ENCODE data around the gene TFDP2.
"Not testable (repeated sequence)": the region's sequence is repeated elsewhere in the genome, so short reads cannot be mapped to it uniquely, and the experiment has no call there.

TFDP2 gene

GRCh38 chr3:142013326-142013980 is 135.9 kb downstream of the TFDP2 start:
- no peak for DNase-seq

GRCh38 chr3:142009029-142009428 is 140.3 kb downstream of the TFDP2 start:
- no peak for DNase-seq

GRCh38 chr3:142007710-142008399 is 141.5 kb downstream of the TFDP2 start:
- DNase-seq, result no peak

- DNase-seq, result not testable (repeated sequence)
Observed at GRCh38 chr3:142004957-142005356, 144.4 kb downstream of the TFDP2 start.

GRCh38 chr3:142004025-142004424 is 145.3 kb downstream of the TFDP2 start:
- DNase-seq, result no peak

GRCh38 chr3:142003291-142003690 is 146.1 kb downstream of the TFDP2 start:
- no peak for DNase-seq

- no peak for DNase-seq
Observed at GRCh38 chr3:142000325-142000870, 148.9 kb downstream of the TFDP2 start.

GRCh38 chr3:141998669-141999290 is 150.6 kb downstream of the TFDP2 start:
- no peak for DNase-seq

GRCh38 chr3:141996437-141996836 is 152.9 kb downstream of the TFDP2 start:
- no peak for DNase-seq

- DNase-seq, result no peak
Observed at GRCh38 chr3:141994856-141995255, 154.5 kb downstream of the TFDP2 start.

GRCh38 chr3:141992512-141992911 is 156.8 kb downstream of the TFDP2 start:
- DNase-seq, result no peak

- no peak for DNase-seq
Observed at GRCh38 chr3:141986548-141987107, 162.7 kb downstream of the TFDP2 start.

GRCh38 chr3:141981084-141981483 is 168.3 kb downstream of the TFDP2 start:
- no peak for DNase-seq

GRCh38 chr3:141979050-141979671 is 170.2 kb downstream of the TFDP2 start:
- DNase-seq, result no peak

- DNase-seq, result not testable (repeated sequence)
Observed at GRCh38 chr3:141974777-141975176, 174.6 kb downstream of the TFDP2 start.

GRCh38 chr3:141972399-141972798 is 176.9 kb downstream of the TFDP2 start:
- DNase-seq, result no peak

GRCh38 chr3:141971571-141971970 is 177.8 kb downstream of the TFDP2 start:
- no peak for DNase-seq

- no peak for DNase-seq
Observed at GRCh38 chr3:141969711-141970110, 179.6 kb downstream of the TFDP2 start.

- no peak for DNase-seq
Observed at GRCh38 chr3:141965471-141965870, 183.9 kb downstream of the TFDP2 start.

- no peak for DNase-seq
Observed at GRCh38 chr3:141963301-141963700, 186.0 kb downstream of the TFDP2 start.

- DNase-seq, result no peak
Observed at GRCh38 chr3:141960731-141961130, 188.6 kb downstream of the TFDP2 start.

GRCh38 chr3:141959589-141960554 is 189.5 kb downstream of the TFDP2 start:
- DNase-seq, result no peak

Measured in stimulated activated CD4-positive, alpha-beta T cell treated with anti-CD3 and anti-CD28 coated beads, Interleukin-15, amount 100 ng/mL, for 24 hours (primary cell).